SK-N-SH (cell line): ENCODE measurements around the gene CIAO3. TPM values are rescaled to one million over a fixed set of nuclear protein-coding genes. Genes with fewer than 3 reads are reported as not detected.

Source experiments
- CTCF ChIA-PET: fragments of 300-600, 350-600 bp; formaldehyde crosslinking; extraction: SDS; loops from one replicate; lab custom pipeline; 2021; lab: Yijun Ruan, JAX
- POLR2A ChIA-PET: fragments of 350-600 bp; sonication (Branson Sonifier 250); formaldehyde crosslinking; extraction: SDS; loops from one replicate; lab custom pipeline; 2020; ENCODE audit warnings: antibody characterized with exemption, inconsistent platforms; lab: Yijun Ruan, JAX
- DNase-seq: peaks from one replicate; pipeline ENCODE4 v3.0.0; 2012
- H2AFZ ChIP-seq: fragments of 200-600 bp; sonication (generic); 2 replicates; pipeline ENCODE4 v1.8.1; 2016; ENCODE audit warnings: antibody characterized with exemption, mild to moderate bottlenecking, low read depth
- H3F3A ChIP-seq: fragments of 200-600 bp; sonication (generic); replicated peaks from 2 replicates; pipeline ENCODE3; 2016; ENCODE audit warnings: antibody characterized with exemption, mild to moderate bottlenecking; ENCODE audit not compliant: insufficient read depth
- H3K27ac ChIP-seq, 2 experiments: fragments of 200-500 bp in 1 of 2; fragments of 200-600 bp in 1 of 2; sonication (Bioruptor generic) in 1 of 2; sonication (generic), shearing (Covaris generic) in 1 of 2; 2 replicates each; pipeline versions ENCODE4 v1.5.1 to v1.6.1; 2014 to 2016; ENCODE audit warnings: low read depth in 2 of 2, inconsistent platforms in 1 of 2, low read length in 1 of 2, mild to moderate bottlenecking in 1 of 2, mixed read lengths in 1 of 2
- H3K27me3 ChIP-seq: fragments of 200-600 bp; sonication (generic), shearing (Covaris generic); 2 replicates; pipeline ENCODE4 v1.6.1; 2016; ENCODE audit warnings: mixed run types; ENCODE audit not compliant: insufficient read depth
- H3K36me3 ChIP-seq, 2 experiments: fragments of 200-500 bp in 1 of 2; fragments of 200-600 bp in 1 of 2; sonication (Bioruptor generic) in 1 of 2; sonication (generic) in 1 of 2; replicated peaks in 1 of 2; 2 replicates each; pipeline versions ENCODE3 to v1.5.1; 2014 to 2016; ENCODE audit warnings: low read length in 1 of 2, mild to moderate bottlenecking in 1 of 2; ENCODE audit not compliant: insufficient read depth in 2 of 2, control insufficient read depth in 1 of 2
- H3K4me1 ChIP-seq, 2 experiments: fragments of 200-500 bp in 1 of 2; fragments of 200-600 bp in 1 of 2; sonication (Bioruptor generic) in 1 of 2; sonication (generic), shearing (Covaris generic) in 1 of 2; 2 replicates each; pipeline versions ENCODE4 v1.5.1 to v1.6.1; 2014 to 2016; ENCODE audit warnings: low read depth in 1 of 2, low read length in 1 of 2, mixed run types in 1 of 2; ENCODE audit not compliant: insufficient read depth in 2 of 2, control insufficient read depth in 1 of 2
- H3K4me2 ChIP-seq: fragments of 200-600 bp; sonication (generic), shearing (Covaris generic); 2 replicates; pipeline ENCODE4 v1.6.1; 2017; ENCODE audit warnings: mixed run types
- H3K4me3 ChIP-seq, 2 experiments: fragments of 200-500 bp in 1 of 2; fragments of 200-600 bp in 1 of 2; sonication (Bioruptor generic) in 1 of 2; sonication (generic), shearing (Covaris generic) in 1 of 2; 2 replicates each; pipeline versions ENCODE4 v1.5.1 to v1.8.1; 2014 to 2016; ENCODE audit warnings: low read depth in 2 of 2, inconsistent platforms in 1 of 2, low read length in 1 of 2, mild to moderate bottlenecking in 1 of 2, mixed read lengths in 1 of 2, moderate library complexity in 1 of 2
- H3K79me2 ChIP-seq: fragments of 200-600 bp; sonication (generic); 2 replicates; pipeline ENCODE4 v1.8.1; 2017; ENCODE audit warnings: mild to moderate bottlenecking; ENCODE audit not compliant: insufficient read depth
- H3K9ac ChIP-seq: fragments of 200-600 bp; sonication (generic); 2 replicates; pipeline ENCODE4 v1.6.1; 2017; ENCODE audit warnings: mixed run types
- H3K9me2 ChIP-seq: fragments of 200-600 bp; sonication (generic); 2 replicates; pipeline ENCODE4 v1.6.1; 2017; ENCODE audit warnings: mixed run types
- H3K9me3 ChIP-seq: fragments of 200-600 bp; sonication (generic); 2 replicates; pipeline ENCODE4 v1.6.1; 2017; ENCODE audit warnings: mixed run types, mild to moderate bottlenecking, moderate library complexity
- H4K20me1 ChIP-seq: fragments of 200-600 bp; sonication (generic); 2 replicates; pipeline ENCODE4 v1.6.1; 2017; ENCODE audit warnings: mild to moderate bottlenecking, mixed run types; ENCODE audit not compliant: insufficient read depth
- CTCF ChIP-seq: fragments of 200-600 bp; sonication (generic); IDR thresholded peaks from 2 replicates; pipeline ENCODE4 v1.6.1; 2017; ENCODE audit warnings: antibody characterized with exemption, mild to moderate bottlenecking, moderate library complexity
- ELF1 ChIP-seq: IDR thresholded peaks from 2 replicates; pipeline ENCODE4 v1.4.0; 2012
- EP300 ChIP-seq, 2 experiments: IDR thresholded peaks; 2 replicates each; pipeline versions ENCODE4 v1.4.0 to v1.6.1; 2012; ENCODE audit warnings: borderline replicate concordance in 1 of 2, low read depth in 1 of 2, low read length in 1 of 2
- EZH2phosphoT487 ChIP-seq: fragments of 200-600 bp; sonication (generic); IDR thresholded peaks from 2 replicates; pipeline ENCODE4 v1.6.1; 2017; ENCODE audit warnings: low read depth, mixed run types, mild to moderate bottlenecking, antibody characterized with exemption, moderate library complexity, borderline replicate concordance
- FOSL2 ChIP-seq: IDR thresholded peaks from 2 replicates; pipeline ENCODE4 v1.4.0; 2012; ENCODE audit warnings: low read depth, mild to moderate bottlenecking, moderate library complexity, borderline replicate concordance
- FOXM1 ChIP-seq: IDR thresholded peaks from 2 replicates; pipeline ENCODE4 v1.4.0; 2012; ENCODE audit warnings: low read depth, mild to moderate bottlenecking
- GATA2 ChIP-seq: sonication (generic); formaldehyde crosslinking; IDR thresholded peaks from 2 replicates; pipeline ENCODE4 v1.5.0; 2020; ENCODE audit warnings: mild to moderate bottlenecking, missing genetic modification reagents
- JUND ChIP-seq: IDR thresholded peaks from 2 replicates; pipeline ENCODE4 v1.4.0; 2012
- MEF2A ChIP-seq: IDR thresholded peaks from 2 replicates; pipeline ENCODE4 v1.4.0; 2012; ENCODE audit warnings: low read depth, borderline replicate concordance
- MXI1 ChIP-seq: IDR thresholded peaks from 2 replicates; pipeline ENCODE4 v1.6.1; 2012; ENCODE audit warnings: mild to moderate bottlenecking, low read depth, low read length, improper control_type of control experiment
- NFIC ChIP-seq: IDR thresholded peaks from 2 replicates; pipeline ENCODE4 v1.4.0; 2012; ENCODE audit warnings: borderline replicate concordance
- REST ChIP-seq: IDR thresholded peaks from 2 replicates; pipeline ENCODE4 v1.6.1; 2012; ENCODE audit warnings: mild to moderate bottlenecking, low read depth, low read length, moderate library complexity
- RFX5 ChIP-seq: IDR thresholded peaks from 2 replicates; pipeline ENCODE4 v1.6.1; 2012; ENCODE audit warnings: mild to moderate bottlenecking, improper control_type of control experiment, low read length
- RXRA ChIP-seq: IDR thresholded peaks from 2 replicates; pipeline ENCODE4 v1.4.0; 2012; ENCODE audit warnings: low read depth, mild to moderate bottlenecking, borderline replicate concordance
- SIN3A ChIP-seq: IDR thresholded peaks from 2 replicates; pipeline ENCODE4 v1.6.1; 2012; ENCODE audit warnings: low read depth, mild to moderate bottlenecking, low read length, moderate library complexity, borderline replicate concordance
- SMC3 ChIP-seq: IDR thresholded peaks from 2 replicates; pipeline ENCODE4 v1.6.1; 2012; ENCODE audit warnings: low read depth, low read length, improper control_type of control experiment
- TAF1 ChIP-seq: IDR thresholded peaks from 2 replicates; pipeline ENCODE4 v1.6.1; 2012; ENCODE audit warnings: low read depth, mild to moderate bottlenecking, low read length, moderate library complexity, borderline replicate concordance
- TCF12 ChIP-seq: IDR thresholded peaks from 2 replicates; pipeline ENCODE4 v1.4.0; 2012
- YY1 ChIP-seq: IDR thresholded peaks from 2 replicates; pipeline ENCODE4 v1.4.0; 2012; ENCODE audit warnings: low read depth, mild to moderate bottlenecking
- WGBS: methylation state at CpG from one replicate; pipeline ENCODE4 v1.1.6; 2017; ENCODE audit warnings: low lambda C conversion rate; 5-methylcytosine and 5-hydroxymethylcytosine counted together
- polyA plus RNA-seq, 3 experiments: library from polyadenylated mRNA; depleted of rRNA; stranded (reverse); fragments of >200 nt; gene quantifications; 2 replicates each; pipeline ENCODE4 v1.2.3, GENCODE V29; 2012
- TF ChIP-seq, protein P1 (sequence below): IDR thresholded peaks from 2 replicates; pipeline ENCODE4 v1.4.0; 2012; ENCODE audit warnings: low read depth, borderline replicate concordance
- TF ChIP-seq, protein P2 (sequence below): IDR thresholded peaks from 2 replicates; pipeline ENCODE4 v1.4.0; 2012; ENCODE audit warnings: low read depth, borderline replicate concordance
- TF ChIP-seq, protein P3 (sequence below): IDR thresholded peaks from 2 replicates; pipeline ENCODE4 v1.4.0; 2012; ENCODE audit warnings: low read depth
- TF ChIP-seq, protein P4 (sequence below): fragments of 150-350 bp; IDR thresholded peaks from 2 replicates; pipeline ENCODE4 v1.6.1; 2017; ENCODE audit warnings: antibody characterized with exemption, low read length, low read depth, borderline replicate concordance

Gene CIAO3
- polyA plus RNA-seq, 1 of the 3 experiments (the other 2 are of a cell fraction): 14.4 TPM

- Histone ChIP-seq H4K20me1 (peaks cover 24% of the 10 kb centered on the region; the same call in 1 of the 2 replicates), H3K27ac (peak overlapping the region; percentile 91 to 99), H3K9me2 (no peaks in the 10 kb centered on the region), H3F3A (peaks cover 24% of the 10 kb centered on the region), H3K4me3 (peak overlapping the region; percentile 86 to 89), H3K9ac (peak overlapping the region; percentile 85), H3K4me1 (peaks cover 8 to 47% of the 10 kb centered on the region in 2 experiments; a peak in 3 of 4 replicates), H3K4me2 (peak overlapping the region; percentile 100), H3K79me2 (peaks cover 2% of the 10 kb centered on the region; the same call in 1 of the 2 replicates), H3K36me3 (peaks cover 0 to 6% of the 10 kb centered on the region in 2 experiments), H3K9me3 (no peaks in the 10 kb centered on the region), H2AFZ (0 out of 2 replicates have a peak overlapping the region, but pooled peaks have one; percentile 46), H3K27me3 (no peaks in the 10 kb centered on the region)
- DNase-seq: peak; percentile 89
- 2% methylated on average over 24 of the region's 38 CpGs for WGBS
- CTCF ChIA-PET: interaction anchor here (0.7 to 22.4 kb wide), 11 partner anchors 7 to 382 kb away, joined by 3 to 358 read pairs (median 5); partner anchors contain the start of genes ANTKMT, CCDC78, CIAO3 and FBXL16
- POLR2A ChIA-PET: interaction anchor here (0.9 to 3.8 kb wide), 13 partner anchors 9 to 67 kb away, joined by 3 to 19 read pairs (median 4); partner anchors contain the start of genes CHTF18, JMJD8, RPUSD1 and STUB1
- TF ChIP-seq CTCF (peak; percentile 43), YY1 (peak; percentile 59; the same call in 1 of the 2 replicates), RFX5 (no peak), GATA2 (CRISPR knock-in tag) (no peak), NFIC (no peak), FOXM1 (no peak), TCF12 (peak; percentile 59), REST (0 out of 2 replicates have a peak, but pooled peaks have one; percentile 21), EZH2phosphoT487 (no peak), ELF1 (no peak; the same call in 1 of the 2 replicates), FOSL2 (no peak), SIN3A (peak; percentile 60; the same call in 1 of the 2 replicates), SMC3 (no peak), TAF1 (peak; percentile 59), EP300 (IDR thresholded peaks at IDR 0.05; ENCODE audit: borderline replicate concordance in 1 of 2, low read depth in 1 of 2, low read length in 1 of 2) (no peak), JUND (0 out of 2 replicates have a peak, but pooled peaks have one; percentile 2), MEF2A (no peak), MXI1 (peak; percentile 68), RXRA (no peak)
- TF ChIP-seq, protein P1, sequence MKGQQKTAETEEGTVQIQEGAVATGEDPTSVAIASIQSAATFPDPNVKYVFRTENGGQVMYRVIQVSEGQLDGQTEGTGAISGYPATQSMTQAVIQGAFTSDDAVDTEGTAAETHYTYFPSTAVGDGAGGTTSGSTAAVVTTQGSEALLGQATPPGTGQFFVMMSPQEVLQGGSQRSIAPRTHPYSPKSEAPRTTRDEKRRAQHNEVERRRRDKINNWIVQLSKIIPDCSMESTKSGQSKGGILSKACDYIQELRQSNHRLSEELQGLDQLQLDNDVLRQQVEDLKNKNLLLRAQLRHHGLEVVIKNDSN: no peak
- TF ChIP-seq, protein P2, sequence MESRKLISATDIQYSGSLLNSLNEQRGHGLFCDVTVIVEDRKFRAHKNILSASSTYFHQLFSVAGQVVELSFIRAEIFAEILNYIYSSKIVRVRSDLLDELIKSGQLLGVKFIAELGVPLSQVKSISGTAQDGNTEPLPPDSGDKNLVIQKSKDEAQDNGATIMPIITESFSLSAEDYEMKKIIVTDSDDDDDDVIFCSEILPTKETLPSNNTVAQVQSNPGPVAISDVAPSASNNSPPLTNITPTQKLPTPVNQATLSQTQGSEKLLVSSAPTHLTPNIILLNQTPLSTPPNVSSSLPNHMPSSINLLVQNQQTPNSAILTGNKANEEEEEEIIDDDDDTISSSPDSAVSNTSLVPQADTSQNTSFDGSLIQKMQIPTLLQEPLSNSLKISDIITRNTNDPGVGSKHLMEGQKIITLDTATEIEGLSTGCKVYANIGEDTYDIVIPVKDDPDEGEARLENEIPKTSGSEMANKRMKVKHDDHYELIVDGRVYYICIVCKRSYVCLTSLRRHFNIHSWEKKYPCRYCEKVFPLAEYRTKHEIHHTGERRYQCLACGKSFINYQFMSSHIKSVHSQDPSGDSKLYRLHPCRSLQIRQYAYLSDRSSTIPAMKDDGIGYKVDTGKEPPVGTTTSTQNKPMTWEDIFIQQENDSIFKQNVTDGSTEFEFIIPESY: no peak
- TF ChIP-seq, protein P3, sequence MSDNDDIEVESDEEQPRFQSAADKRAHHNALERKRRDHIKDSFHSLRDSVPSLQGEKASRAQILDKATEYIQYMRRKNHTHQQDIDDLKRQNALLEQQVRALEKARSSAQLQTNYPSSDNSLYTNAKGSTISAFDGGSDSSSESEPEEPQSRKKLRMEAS: peak; percentile 38
- TF ChIP-seq, protein P4, sequence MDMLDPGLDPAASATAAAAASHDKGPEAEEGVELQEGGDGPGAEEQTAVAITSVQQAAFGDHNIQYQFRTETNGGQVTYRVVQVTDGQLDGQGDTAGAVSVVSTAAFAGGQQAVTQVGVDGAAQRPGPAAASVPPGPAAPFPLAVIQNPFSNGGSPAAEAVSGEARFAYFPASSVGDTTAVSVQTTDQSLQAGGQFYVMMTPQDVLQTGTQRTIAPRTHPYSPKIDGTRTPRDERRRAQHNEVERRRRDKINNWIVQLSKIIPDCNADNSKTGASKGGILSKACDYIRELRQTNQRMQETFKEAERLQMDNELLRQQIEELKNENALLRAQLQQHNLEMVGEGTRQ: no peak
Observed at GRCh38 chr16:720447-720989, 20.3 kb downstream of the CIAO3 start.
